NCI-H748 treated with DMSO at 0.1 percent for 48 hours (cell line): ENCODE measurements around the gene CFAP74.
"Not testable (repeated sequence)": the region's sequence is repeated elsewhere in the genome, so short reads cannot be mapped to it uniquely, and the experiment has no call there.

Experiments
- DNase-seq: peaks from one replicate; lab custom pipeline; 2025; lab: John Stamatoyannopoulos, UW

The CFAP74 gene

DNA sequence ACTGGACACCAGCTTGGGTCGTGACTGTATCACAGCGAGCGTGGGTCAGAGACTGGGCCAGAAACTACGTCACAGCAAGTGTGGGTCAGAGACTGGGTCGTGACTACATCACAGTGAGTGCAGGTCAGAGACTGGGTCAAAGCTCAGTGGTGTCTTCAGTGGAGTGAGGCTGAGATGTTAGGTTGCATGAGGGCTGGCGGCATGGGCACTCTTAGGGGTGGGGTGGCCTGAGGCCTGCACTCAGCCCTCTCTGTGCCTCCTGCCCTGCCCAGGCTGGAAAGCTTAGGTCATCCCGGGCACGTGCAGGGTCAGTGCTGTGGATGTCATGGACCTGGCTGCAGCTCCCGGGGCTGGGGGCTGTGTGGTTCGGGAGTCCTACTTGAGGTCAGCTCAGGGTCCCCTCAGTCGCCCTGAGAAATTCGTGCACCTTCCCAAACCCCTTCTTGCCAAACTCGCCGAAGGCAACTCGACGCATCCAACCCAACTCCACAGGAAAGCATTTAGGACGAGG is 19.0 kb downstream of the CFAP74 start:
- no peak for DNase-seq

DNA sequence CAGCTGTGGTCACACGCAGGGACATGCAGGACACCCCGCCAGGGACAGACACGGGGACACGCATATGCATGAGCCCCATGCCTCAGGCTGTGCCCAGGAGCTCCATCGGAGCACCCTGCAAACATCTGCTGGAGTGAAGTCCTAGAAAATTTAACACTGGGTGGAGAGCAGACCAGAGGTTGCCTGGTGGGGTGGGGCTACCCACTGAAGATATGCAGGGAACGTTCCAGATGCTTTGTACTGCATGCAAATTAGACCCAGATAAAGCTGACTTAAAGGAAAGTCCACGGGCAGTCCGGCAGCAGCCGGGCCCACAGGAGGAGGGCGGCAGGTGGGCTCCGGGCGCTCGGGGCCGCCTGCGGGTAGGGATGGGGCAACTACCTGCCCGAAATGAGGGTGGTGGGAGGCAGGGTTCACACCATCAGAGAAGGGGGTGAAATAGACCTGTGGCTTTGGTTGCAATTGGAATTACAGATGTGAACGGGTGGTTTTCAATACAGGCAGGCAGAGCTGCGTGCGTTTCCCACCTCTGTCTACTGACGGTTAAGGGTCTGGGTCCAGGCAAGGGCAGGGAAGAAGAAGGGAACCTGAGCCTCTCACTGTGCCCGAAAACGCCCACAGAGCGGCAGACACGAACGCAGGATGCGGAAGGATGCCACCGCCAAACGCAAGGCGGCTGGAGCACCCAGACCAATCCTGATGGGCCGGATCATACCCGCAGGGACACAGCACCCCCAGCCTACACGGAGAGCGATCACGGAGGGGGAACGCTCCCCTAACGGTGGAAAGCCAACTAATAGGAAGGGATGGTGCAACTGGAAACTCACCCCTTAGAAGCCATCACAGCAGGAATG is 21.0 kb downstream of the CFAP74 start:
- DNase-seq: no peak

DNA sequence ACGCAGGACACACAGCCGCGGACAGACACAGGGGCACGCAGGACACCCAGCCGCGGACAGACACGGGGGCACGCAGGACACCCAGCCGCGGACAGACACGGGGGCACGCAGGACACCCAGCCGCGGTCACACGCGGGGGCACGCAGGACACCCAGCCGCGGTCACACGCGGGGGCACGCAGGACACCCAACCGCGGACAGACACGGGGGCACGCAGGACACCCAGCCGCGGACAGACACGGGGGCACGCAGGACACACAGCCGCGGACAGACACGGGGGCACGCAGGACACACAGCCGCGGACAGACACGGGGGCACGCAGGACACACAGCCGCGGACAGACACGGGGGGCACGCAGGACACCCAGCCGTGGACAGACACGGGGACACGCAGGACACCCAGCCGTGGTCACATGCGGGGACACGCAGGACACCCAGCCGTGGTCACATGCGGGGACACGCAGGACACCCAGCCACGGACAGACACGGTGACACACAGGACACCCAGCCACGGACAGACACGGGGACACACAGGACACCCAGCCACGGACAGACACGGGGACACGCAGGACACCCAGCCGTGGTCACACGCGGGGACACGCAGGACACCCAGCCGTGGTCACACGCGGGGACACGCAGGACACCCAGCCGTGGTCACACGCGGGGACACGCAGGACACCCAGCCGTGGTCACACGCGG is 21.8 kb downstream of the CFAP74 start:
- DNase-seq: not testable (repeated sequence)

DNA sequence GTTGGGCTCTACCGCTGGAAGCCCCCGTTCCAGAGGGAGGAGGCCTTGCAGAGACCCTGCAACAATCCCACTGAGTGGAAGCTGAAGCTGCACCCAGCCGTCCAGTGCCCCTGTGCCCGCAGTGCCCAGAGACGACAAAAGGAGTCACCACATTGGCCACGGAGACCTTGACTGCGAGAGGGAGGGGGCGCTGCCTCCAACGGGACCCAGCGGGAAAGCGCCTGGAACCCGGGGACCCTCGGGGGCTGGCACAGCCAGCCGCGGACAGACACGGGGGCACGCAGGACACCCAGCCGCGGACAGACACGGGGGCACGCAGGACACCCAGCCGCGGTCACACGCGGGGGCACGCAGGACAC is 22.5 kb downstream of the CFAP74 start:
- DNase-seq: no peak

DNA sequence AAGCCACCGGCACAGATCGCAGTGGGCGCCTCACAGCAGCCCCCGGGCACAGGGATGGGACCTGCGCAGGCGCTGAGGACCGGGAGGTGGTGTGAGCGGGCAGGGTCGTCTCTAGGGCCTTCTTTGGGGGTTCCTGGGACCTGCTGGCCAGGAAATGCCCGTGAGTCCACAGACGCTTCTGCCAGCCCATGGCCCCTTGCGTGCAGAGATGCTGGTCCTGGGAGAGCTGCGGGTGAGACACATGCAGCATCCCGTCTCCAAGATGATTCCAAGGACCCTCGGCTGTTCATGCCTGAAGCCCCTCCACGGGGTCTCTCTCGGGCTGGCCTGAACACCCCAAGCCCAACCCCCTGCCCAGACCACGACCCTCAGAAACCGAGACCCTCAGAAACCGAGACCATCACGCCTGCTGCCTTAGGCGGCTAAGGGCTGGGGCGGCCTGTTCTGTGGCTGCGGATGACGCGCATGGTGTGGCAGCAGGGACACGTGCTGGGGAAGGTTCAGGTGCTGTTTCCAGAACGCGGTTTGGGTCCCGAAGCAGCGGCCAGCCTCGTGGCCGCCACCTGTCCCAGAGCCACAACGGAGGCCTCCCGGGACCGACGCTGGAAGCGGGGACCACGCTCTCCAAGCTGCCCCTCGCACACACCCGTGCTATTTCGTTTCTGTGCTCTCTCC is 23.0 kb downstream of the CFAP74 start:
- DNase-seq: no peak

DNA sequence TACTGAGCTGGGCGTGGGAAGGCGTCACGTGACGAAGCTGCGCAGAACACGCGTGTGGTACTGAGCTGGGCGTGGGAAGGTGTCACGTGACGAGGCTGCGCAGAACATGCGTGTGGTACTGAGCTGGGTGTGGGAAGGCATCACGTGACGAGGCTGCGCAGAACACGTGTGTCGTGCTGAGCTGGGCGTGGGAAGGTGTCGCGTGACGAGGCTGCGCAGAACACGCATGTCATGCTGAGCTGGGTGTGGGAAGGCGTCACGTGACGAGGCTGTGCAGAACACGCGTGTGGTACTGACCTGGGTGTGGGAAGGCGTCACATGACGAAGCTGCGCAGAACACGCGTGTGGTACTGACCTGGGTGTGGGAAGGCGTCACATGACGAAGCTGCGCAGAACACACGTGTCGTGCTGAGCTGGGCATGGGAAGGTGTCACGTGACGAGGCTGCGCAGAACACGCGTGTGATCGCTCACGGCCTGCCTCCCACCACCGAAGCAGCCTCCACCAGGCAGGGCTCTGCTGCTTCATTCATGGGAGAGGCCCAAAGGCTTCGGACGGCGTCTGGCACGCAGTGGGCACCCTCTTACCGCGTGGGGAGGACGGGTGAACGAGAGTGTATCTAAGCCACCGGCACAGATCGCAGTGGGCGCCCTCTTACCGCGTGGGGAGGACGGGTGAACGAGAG is 24.0 kb downstream of the CFAP74 start:
- no peak for DNase-seq

DNA sequence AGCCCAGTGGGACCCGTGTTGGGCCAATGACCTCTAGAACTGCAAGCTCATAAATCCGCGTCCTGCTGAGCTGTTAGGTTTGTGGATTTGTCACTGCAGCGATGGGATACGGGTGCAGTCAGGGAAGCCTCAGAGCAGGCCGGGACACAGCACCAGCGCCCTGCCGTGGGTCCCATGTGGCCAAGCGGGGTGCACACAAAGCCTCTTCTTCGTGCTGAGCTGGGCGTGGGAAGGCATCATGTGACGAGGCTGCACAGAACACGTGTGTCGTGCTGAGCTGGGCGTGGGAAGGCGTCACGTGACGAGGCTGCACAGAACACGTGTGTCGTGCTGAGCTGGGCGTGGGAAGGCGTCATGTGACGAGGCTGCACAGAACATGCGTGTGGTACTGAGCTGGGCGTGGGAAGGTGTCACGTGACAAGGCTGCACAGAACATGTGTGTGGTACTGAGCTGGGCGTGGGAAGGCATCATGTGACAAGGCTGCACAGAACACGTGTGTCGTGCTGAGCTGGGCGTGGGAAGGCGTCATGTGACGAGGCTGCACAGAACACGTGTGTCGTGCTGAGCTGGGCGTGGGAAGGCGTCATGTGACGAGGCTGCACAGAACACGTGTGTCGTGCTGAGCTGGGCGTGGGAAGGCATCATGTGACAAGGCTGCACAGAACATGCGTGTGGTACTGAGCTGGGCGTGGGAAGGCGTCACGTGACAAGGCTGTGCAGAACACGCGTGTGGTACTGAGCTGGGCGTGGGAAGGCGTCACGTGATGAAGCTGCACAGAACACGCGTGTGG is 24.7 kb downstream of the CFAP74 start:
- not testable (repeated sequence) for DNase-seq

DNA sequence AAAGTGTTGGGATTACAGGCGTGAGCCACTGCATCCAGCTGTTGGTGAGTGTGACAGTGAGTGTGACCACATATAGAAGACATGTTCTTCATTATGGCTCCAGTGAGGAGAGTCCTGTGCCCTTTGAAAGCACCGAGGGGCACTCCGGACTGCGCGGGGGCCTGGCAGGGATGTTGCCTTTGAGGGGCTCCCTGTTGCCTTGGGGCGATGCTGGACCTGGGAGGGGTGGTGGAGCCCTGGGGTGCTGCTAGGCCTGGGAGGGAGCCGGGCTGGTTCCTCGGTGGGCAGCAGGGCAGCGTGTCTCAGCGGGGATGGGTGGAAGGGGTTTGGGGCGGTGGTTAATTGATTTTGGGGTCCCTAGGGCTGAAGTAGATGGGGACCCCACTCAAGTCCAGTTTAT is 25.5 kb downstream of the CFAP74 start:
- DNase-seq: no peak

DNA sequence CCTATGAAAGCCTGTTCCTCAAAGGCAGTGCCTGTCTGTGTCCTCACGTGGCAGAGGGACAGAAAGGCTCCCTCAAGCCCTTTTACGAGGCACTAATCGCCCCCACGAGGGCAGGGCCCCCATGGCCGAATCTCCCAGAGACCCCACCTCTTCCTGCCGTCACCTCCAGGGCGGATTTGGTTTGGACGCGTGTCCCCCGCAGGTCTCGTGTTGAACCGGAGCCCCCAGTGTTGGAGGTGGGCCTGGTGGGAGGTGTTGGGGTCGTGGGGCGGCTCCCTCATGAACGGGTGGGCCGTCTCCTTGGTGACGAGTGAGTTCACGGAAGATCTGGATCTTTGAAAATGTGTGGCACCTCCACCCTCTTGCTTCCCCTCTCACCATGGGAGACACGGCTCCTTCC is 27.6 kb downstream of the CFAP74 start:
- DNase-seq: no peak

DNA sequence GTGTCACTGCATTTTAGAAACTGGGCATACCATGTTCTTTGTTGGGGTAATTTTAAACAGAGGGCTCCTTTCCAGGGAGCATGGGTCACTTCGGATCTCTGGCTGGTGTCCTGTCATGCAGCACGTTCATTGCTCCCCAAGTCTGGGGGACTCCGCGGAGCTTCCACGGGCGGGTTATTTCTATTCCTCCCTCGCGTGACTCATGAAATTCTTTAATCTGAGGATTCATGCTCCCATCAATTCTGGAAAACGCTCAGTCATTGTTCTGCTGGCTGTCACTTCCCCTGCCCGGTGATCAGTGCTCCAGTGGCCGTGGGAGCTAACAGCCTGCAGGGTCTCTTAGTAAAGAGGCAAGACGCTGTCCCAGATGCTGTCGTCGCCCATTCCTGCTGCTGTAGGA is 28.1 kb downstream of the CFAP74 start:
- DNase-seq: no peak

DNA sequence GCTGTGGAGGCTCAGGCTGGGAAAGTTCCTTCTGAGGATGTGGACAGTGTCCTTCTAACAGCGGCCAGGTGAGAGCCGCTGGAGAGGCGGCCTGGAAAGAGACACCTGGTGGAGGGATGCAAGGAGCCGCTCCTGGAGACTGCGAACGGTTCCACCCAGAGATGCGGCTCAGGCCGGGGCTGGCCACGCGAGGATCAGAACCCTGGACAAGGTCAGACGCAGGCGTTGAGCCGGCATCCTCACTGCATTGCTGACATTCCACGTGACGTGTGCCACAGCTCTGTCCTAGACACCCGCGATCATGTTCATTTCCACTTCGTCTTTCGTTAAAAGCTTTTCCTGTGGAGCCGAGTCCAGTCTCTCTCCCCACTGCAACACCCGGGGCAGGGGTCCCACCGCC is 28.8 kb downstream of the CFAP74 start:
- DNase-seq: no peak

DNA sequence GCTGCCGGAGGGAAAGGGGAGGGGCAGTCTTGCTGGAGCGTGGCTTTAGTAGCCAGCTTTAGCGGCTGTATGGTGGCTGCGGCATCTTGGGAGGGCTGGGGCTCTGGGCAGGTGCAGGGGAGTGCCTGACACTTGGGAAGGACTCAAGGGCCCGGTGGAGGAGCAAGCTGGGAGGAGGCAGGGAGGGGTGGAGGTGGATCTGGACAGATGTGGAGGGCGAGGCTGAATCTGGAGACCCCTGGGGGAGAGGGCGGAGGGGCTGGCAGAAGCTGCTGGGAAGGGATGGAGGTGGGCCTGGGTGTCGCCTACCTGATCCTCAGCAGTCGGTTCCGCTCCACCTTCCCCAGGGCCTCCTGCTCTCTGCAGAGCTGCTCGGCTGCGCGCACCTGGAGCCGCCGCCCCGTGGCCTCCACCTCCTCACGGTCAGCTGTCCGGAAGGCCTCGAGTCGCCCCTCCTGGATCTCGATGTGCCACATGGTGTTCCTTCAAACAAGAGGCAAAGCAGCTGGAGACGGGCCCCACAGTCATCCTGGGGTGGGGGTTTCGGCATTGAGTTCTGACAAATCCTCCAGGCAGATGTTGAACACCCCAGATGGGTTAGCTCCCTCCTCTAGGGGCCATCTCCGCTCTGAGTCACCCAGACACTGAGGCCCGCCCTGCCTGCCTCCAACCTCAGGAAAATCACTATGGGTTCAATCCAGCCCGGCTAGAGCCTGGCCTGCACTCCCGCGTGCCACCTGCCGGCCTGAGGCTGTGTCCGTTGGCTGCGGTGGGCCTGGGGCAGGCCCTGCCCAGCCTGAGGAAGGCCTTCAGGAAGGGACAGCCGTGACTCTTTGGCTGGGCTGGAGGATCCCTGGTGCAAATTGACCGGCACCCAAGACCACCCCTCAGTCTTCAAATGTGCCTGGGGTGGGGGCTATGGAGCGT is 29.6 kb downstream of the CFAP74 start:
- no peak for DNase-seq

DNA sequence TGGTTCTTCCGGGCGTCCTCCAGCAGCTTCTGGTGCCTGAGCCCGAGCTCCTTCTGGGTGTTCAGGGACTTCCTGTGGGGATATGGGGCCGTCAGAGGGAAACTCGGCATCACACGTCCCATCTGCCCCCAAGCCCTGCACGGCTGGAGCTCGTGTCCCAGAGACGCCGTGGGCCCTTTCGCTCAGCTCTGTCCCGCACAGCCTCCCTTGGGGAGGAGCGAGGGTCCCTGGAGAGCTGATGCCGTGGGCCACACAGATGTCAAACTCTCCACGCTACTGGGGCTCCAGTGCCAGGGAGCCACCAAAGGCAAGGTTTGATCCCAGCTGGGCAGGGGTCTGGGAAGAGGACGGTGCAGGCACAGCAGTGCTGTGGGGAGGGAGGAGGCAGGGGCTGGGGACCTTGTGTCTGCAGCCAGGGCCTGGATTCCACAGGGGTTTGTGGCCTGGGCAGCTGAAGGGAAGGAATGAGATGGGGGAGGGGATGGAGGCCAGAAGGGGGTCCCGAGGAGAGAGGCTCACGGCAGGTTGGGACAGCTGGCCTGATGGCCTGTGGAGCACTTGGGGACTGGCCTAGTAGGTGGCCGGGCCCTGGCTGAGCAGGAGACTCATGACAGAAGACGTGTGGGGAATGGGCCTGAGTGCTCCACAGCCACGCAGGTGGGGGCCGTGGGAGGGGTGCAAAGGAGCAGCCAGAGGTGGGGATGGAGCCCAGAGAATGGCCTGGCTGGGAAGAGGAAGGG is 30.4 kb downstream of the CFAP74 start:
- no peak for DNase-seq

DNA sequence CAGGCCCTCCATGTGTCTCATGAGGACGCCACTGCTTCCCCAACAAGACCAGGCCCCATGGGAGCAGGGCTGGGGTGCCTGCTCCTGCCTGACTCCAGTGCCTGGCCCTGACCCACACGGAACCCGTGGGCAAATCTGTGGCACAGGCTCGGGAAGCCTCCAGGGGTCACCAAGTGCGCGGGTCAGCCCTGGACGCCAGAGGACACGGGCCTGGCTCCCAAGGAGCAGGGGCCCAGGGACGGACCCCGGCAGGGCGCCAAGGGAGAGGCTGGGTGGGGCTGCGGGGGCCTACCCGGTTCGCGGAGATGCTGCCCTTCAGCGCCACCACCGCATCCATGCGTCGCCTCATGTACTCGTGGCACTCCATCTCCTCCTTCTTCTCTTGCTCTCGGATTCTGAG is 31.9 kb downstream of the CFAP74 start:
- DNase-seq: no peak

DNA sequence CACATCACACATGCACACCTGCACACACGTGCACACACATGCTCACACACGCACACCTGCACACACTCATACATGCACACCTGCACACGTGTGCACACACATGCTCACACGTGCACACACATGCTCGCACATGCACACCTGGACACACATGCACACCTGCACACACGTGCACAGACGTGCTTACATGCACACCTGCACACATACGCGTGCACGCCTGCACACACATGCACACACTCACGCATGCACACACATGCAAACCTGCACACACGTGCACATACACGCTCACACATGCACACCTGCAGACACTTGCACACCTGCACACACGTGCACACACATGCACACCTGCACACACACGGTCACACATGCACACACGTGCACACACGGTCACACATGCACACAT is 32.6 kb downstream of the CFAP74 start:
- no peak for DNase-seq

DNA sequence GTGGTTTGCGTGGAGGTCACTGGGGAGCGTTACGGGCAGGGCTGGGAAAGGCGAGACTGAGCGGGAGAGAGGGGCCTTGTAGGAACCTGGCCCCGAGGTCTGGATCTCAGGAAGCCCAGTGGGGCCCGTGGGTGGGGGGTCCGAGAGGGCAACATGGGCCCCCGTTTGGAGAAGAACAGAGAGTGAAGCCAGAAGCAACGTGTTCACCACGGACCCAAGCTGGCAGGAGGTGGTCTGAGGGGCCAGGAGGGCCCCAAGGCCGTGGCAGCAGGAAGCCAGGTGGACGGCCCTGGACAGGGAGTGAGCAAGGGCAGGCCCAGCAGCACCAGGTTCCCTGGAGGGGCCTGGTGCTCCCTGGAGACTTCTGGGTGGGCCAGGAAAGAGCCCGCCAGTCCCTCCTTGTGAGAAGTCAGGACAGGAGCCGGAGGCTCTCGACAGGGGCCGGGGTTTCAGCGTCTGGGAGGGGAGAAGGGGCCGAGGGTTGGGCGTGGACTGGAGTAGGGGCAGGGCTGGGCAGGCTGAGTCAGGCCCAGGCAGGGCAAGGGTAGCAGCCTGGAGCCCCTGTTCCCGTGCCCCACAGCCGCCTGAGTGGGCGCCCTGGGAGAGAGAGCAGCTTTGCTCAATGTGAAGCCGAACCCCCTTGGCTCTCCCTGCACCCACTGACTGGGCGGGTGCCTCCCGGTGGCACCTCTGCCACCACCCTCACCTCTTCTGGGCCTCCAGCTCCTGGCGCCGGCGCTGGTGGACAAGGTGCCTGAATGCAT is 33.5 kb downstream of the CFAP74 start:
- DNase-seq: no peak

DNA sequence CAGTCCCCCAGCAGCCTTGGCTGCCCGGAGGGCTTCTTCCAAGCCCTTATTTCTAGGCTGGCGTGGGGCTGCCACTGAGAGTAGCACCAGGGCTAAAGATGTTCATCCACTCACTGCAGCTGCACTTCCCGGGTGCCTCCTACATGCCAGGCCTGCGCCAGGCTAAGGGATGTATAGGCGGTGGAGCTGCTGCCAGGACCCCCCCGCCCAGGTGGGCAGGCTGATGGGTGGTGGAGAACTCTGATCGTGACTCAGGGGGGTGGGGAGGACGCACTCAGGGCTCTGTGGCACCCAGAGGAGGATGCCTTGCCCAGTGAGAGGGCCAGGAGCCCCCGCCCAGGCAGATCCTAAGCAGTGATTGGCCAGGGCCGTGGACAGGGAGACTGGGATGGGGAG is 34.1 kb downstream of the CFAP74 start:
- no peak for DNase-seq

DNA sequence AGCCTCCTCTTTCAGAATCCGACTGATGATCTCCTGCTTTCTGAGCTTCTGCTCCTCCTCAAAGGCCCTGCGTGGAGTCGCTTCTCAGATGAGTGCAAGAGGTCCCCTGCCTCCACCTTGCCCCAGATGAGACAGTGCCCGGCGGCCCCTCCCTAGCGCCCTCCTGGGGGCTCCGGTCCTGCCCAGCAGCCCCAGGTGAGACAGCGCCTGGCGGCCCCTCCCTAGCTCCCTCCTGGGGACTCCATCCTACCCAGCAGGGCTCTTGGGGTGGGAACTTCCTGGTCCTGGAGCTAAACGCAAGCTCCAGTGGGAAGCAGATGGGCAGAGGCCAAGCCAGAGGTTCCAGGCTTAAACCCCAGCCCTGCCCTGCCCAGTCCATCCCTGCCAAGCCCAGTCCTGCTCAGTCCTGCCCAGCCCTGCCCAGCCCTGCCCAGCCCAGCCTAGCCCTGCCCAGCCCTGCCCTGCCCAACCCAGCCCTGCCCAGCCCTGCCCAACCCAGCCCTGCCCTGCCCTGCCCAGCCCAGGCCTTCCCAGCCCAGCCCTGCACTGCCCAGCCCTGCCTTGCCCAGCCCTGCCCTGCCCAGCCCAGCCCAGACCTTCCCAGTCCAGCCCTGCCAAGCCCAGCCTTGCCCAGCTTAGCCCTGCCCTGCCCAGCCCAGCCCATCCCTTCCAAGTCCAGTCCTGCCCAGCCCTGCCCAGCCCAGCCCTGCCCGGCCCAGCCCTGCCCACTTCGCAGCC is 34.6 kb downstream of the CFAP74 start:
- DNase-seq: no peak
